Lower lobe of right lung (tissue), 2 donors: ENCODE measurements around the gene PASK. TPM values are rescaled to one million over a fixed set of nuclear protein-coding genes. Genes with fewer than 3 reads are reported as not detected.
"Not testable (repeated sequence)": the region's sequence is repeated elsewhere in the genome, so short reads cannot be mapped to it uniquely, and the experiment has no call there.

Experiments
- ATAC-seq, 2 donors: fragments of 200-7000 bp; cut with Tn5 transposase; one replicate each; pipeline ENCODE4 v1.9.1; 2020 to 2022; ENCODE audit warnings: mild to moderate bottlenecking in 2 of 2, moderate library complexity in 2 of 2
- DNase-seq: peaks from one replicate; pipeline ENCODE4 v3.0.0-alpha.2; 2020
- H3K27ac ChIP-seq: fragments of 200-600 bp; one replicate; pipeline ENCODE4 v1.8.0; 2022
- H3K27me3 ChIP-seq: fragments of 200-600 bp; one replicate; pipeline ENCODE4 v1.8.0; 2022; ENCODE audit warnings: low read depth
- H3K36me3 ChIP-seq: fragments of 200-600 bp; one replicate; pipeline ENCODE4 v1.8.0; 2022; ENCODE audit warnings: mild to moderate bottlenecking
- H3K4me1 ChIP-seq: fragments of 200-600 bp; one replicate; pipeline ENCODE4 v1.8.0; 2022
- H3K4me3 ChIP-seq: fragments of 200-600 bp; one replicate; pipeline ENCODE4 v1.8.0; 2022; ENCODE audit warnings: mild to moderate bottlenecking
- H3K9me3 ChIP-seq: fragments of 200-600 bp; one replicate; pipeline ENCODE4 v1.8.0; 2022
- CTCF ChIP-seq: fragments of 200-600 bp; IDR thresholded peaks from one replicate; pipeline ENCODE4 v1.8.0; 2022; ENCODE audit warnings: antibody characterized with exemption, mild to moderate bottlenecking
- intact Hi-C: fragments of 100-400 bp; cut with DNase I; formaldehyde crosslinking; loops from one replicate; pipeline ENCODE4 v1.11.0; 2022
- total RNA-seq: library from RNA; stranded (reverse); fragmentation: NEBNext Ultra II Directional; extraction: Animal tissue kit (Norgen Biotek cat#: 25700); gene quantifications from one replicate; pipeline ENCODE4 v1.2.1, GENCODE V29; 2021
- donor health status: DM: no; HTN: yes; CAD: no; lungs with severe emphysema.

The PASK gene
- total RNA-seq, 1 donor from 2014 or later, result 10.8 TPM

- DNase-seq (no peak), ATAC-seq (no peak)
- no peak overlapping the region for H3K27ac ChIP-seq
- no peaks in the 10 kb centered on the region for H3K9me3 ChIP-seq
- H3K36me3 ChIP-seq, result peaks cover 98% of the 10 kb centered on the region
- intact Hi-C loops, result no loop called here
- H3K4me1 ChIP-seq, result peaks cover 25% of the 10 kb centered on the region
- no peak overlapping the region for H3K4me3 ChIP-seq
- TF ChIP-seq CTCF, result no peak
- no peaks in the 10 kb centered on the region for H3K27me3 ChIP-seq
Observed at GRCh38 chr2:241094172-241094571, 55.1 kb downstream of the PASK start.

DNA sequence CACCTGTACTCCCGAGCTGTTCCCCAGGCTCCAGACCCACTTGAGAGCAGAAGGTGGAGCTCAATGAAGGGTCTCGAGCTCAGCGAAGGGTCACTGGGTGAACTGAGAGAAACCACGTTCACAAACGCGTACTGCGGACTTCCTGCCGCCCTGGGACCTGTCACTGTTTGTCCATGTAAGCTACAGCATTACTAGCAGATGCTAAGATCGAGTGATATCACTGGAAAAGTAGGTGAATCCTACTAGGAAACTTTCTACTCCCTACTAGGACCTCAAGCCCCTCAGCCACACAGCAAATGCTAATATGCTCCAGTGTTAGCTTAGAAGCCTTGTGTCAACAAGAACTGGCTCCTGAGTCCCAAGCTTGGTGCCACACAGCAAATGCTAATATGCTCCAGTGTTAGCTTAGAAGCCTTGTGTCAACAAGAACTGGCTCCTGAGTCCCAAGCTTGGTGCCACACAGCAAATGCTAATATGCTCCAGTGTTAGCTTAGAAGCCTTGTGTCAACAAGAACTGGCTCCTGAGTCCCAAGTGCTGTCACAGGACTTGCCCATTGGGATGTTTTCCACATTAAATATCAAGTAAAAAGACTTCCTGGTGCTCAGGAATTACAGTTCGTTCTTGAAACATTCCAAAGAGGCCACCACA, 56.0 kb downstream of the PASK start:
- intact Hi-C loops, result not testable (repeated sequence)
- H3K36me3 ChIP-seq, result peaks cover 98% of the 10 kb centered on the region
- peak in 1 of 2 donors; percentile 59 for ATAC-seq

GRCh38 chr2:241092677-241093076, 56.6 kb downstream of the PASK start:
- peaks cover 100% of the 10 kb centered on the region for H3K36me3 ChIP-seq
- ATAC-seq, result no peak
- no peak overlapping the region for H3K27ac ChIP-seq
- DNase-seq, result no peak
- TF ChIP-seq CTCF, result no peak
- no peaks in the 10 kb centered on the region for H3K27me3 ChIP-seq
- H3K9me3 ChIP-seq, result no peaks in the 10 kb centered on the region
- peaks cover 25% of the 10 kb centered on the region for H3K4me1 ChIP-seq
- no peak overlapping the region for H3K4me3 ChIP-seq
- intact Hi-C loops, result no loop called here

More for the DNA sequence above, 56.0 kb downstream of the PASK start:
- not testable (repeated sequence) for H3K4me3 ChIP-seq, DNase-seq, H3K27me3 ChIP-seq, H3K27ac ChIP-seq, H3K9me3 ChIP-seq
- peaks cover 21% of the 10 kb centered on the region for H3K4me1 ChIP-seq

DNA sequence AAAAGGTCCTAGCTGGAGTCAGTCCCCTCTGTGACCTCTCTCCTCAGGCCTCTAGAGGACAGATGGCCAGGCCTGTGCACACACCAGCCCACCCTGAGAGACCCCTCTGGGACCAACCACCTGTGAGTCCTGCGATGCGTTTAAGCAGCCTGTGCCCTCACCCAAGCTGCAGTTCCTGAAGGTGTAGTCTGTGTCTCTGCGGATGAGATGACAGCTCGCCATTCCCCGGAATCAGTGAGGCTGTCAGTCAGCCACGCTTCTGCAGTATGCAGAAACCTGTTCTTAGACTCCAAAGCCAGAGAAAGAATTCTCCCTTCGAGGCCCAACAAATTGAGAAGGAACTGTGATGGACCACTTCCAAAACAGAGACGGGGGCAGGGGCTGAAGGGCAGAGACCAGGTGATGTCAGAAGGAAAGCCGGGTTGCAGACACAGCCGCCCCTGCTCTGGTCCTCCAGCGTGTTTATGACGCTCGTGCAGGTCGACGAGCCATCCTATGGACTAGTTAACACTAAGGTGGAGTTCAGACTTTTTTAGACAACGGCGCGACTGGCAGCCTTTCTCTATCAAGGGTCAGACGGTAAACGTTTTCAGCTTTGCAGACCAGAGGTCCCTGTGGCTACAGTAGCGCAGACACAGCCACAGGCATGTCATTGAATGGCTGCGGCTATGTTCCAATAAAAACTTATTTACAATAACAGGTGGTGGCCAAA, 57.4 kb downstream of the PASK start:
- TF ChIP-seq CTCF, result no peak
- Histone ChIP-seq H3K4me1 (peaks cover 25% of the 10 kb centered on the region), H3K27ac (no peak overlapping the region), H3K27me3 (no peaks in the 10 kb centered on the region), H3K4me3 (no peak overlapping the region), H3K36me3 (peaks cover 100% of the 10 kb centered on the region), H3K9me3 (no peaks in the 10 kb centered on the region)
- no peak for ATAC-seq
- no peak for DNase-seq
- intact Hi-C loops, result no loop called here

GRCh38 chr2:241091201-241091600, 58.1 kb downstream of the PASK start:
- intact Hi-C loops, result no loop called here
- no peaks in the 10 kb centered on the region for H3K9me3 ChIP-seq
- no peak overlapping the region for H3K27ac ChIP-seq
- peaks cover 25% of the 10 kb centered on the region for H3K4me1 ChIP-seq
- ATAC-seq (no peak), DNase-seq (no peak)
- H3K4me3 ChIP-seq, result no peak overlapping the region
- no peaks in the 10 kb centered on the region for H3K27me3 ChIP-seq
- H3K36me3 ChIP-seq, result peaks cover 100% of the 10 kb centered on the region
- TF ChIP-seq CTCF, result no peak
